B cell (primary cell): ENCODE results near the gene LHX4.

ENCODE experiments used
- CTCF ChIP-seq: fragments of 200-600 bp; IDR thresholded peaks from one replicate; pipeline ENCODE4 v1.8.0; 2022; ENCODE audit warnings: antibody characterized with exemption, mild to moderate bottlenecking
- EZH2 ChIP-seq: IDR thresholded peaks from 2 replicates; pipeline ENCODE4 v1.6.1; 2012; ENCODE audit warnings: borderline replicate concordance, low read depth, mild to moderate bottlenecking, moderate library complexity, low read length; ENCODE audit not compliant: insufficient read depth, poor library complexity, severe bottlenecking

DNA sequence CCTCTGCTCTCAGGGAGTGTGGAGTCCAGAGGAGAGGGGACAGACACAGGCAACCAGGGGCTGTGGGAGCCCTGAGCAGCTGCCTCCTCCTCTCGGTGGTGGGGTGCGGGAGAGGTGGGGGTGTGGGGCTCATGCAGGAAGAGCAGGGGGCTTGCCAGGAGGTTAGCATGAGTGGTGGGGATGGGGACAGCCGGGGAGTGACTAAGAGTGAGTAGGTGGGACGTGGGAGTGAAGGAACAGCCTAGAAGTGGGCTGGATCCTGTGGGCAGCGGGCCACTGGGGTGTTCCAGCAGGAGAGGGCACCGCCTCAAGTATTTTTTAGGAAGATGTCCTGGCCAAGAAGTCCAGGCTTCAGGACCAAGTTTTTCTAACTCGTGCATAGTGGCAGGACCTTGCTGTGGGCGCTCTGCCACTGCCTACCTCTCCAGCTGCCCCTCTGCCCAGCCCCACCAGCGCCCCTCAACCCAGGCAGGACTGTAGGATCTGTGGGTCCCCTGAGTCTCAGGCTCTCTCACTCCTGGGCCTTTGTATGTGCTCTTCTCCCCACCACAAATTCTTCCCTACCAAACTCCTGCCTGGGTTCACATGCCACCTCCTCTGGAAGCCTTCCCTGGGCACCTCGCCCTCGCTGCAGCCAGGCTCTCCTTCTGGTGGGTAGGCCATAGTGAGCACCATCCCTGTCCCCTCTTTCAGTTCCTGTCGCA lies 18.8 kb upstream of the LHX4 start:
- TF ChIP-seq CTCF (no peak), EZH2 (no peak)
